GM19468 (cell line): Measurements from ENCODE around the gene HDAC4.

Experiments used
- ATAC-seq: cut with Tn5 transposase; IDR thresholded peaks from one replicate; pipeline ENCODE4 v1.9.1; 2021; ENCODE audit warnings: mild to moderate bottlenecking, moderate library complexity, moderate number of reproducible peaks; ENCODE audit not compliant: unreplicated experiment; ENCODE audit errors: extremely low read depth

The HDAC4 gene

GRCh38 chr2:239386001-239386670 lies 14.7 kb downstream of the HDAC4 start:
- no peak for ATAC-seq

DNA sequence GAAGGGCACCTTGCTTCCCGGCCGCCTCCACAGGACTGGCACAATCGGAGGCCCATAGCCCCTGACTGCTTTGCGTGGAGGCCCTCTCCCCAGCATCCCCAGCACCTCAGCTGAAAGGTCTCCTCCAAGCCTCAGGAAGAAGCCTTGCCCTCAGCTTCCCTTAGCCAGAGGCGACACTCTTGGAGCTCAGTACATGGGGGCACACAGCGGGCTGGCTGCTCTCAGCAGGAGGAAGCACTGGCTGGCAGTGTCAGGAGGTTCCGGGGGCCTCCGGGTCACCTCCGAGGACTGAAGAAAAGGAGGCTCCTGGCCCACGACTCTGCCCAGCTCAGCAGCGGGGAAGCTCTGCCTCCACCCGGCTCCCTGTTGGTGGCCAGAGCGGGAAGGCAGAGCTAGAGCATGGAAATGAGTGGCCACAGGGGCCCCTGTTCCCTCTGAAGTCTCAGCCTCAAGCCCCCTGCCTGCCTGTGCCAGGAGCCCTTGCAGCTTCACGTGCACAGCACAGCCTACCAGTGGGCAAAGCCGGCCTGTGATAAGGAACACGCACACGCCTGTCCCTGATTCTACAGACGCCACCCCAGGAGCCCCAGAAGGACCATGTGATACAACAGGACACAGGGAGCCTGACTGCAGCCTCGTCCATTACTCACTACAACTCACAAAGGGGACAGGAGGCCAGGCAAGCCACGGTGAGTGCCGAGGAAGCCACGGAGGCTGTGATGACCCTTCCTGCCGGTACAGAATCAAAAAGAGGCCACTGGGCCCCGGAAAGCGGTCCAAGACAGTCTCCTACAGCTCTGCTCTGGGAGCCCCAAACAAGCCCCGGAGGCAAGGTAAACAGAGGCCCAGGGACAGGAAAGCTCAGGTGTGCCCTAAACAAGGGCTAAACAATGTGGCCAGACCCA lies 15.5 kb downstream of the HDAC4 start:
- ATAC-seq: no peak

DNA sequence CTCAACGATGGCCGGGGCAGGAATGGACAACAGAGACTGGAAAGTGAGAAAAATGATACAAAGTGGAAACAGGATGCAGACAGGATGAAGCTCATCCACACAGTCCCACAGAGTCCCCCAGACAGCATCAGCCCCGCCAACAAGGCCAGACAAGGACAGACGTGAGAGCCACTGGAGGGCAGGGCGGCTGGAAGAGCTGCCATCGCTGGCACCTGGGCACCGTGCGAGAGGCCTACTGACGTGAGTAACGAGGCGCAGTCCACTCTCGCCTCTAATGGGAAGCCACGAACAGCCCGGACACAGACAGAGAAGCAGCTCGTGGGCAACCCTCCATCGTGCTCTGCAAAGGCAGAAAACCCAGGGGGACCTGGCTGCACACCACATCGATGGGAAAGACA lies 17.1 kb downstream of the HDAC4 start:
- ATAC-seq: no peak

DNA sequence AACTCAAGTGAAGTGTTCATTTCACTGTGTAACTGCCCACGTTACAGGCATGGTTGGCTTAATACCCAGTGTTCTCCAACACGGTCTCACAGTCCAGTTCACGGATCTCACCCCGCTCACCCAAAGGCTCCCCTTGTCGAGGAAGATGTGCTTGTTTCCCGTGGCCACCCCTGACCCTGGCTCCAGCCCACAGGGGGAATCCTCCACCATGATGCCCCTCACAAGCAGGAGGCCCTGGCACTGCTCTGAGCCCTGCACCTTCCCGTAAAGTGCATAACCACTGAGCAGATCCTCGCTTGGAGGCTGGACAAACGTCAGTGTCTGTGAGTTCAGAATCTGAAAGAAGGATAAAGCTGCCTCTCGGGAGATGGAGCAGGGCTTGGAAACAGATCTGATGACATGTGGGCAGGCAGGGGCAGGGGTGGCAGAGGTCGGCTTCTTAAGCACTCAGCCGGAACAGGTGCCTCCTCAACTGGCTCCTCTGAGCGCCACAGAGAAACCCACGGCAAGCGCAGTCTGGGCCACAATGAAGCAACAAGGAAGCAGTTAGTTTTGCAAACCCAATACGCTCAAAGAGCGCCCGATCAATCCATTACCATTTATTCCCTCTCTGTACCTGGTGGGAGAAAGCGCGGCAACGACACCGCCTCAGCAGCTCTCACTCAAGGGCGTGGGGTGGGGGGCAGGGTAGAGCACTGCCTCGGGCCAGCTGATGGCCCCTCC lies 17.6 kb downstream of the HDAC4 start:
- ATAC-seq: no peak

GRCh38 chr2:239382384-239382880 lies 18.4 kb downstream of the HDAC4 start:
- ATAC-seq: no peak

DNA sequence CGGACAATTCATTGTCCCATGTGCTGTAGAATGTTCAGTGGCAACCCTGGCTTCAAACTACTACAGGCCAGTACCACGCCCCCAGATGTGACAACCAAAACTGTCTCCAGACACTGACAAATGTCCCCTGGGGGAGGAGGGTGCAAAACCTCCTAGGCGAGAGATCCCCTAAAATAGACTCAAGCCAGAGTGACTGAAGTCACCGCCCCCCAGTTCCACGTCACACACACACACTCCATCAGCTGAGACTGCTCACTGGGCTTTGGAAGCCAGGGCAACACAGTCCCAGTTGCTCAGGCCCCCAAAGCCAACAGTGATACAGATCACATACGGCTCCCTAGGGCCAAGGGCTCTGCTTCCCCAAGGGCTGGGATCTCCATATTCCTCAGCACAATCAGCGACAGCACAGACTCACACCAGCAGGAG lies 19.1 kb downstream of the HDAC4 start:
- ATAC-seq: no peak

DNA sequence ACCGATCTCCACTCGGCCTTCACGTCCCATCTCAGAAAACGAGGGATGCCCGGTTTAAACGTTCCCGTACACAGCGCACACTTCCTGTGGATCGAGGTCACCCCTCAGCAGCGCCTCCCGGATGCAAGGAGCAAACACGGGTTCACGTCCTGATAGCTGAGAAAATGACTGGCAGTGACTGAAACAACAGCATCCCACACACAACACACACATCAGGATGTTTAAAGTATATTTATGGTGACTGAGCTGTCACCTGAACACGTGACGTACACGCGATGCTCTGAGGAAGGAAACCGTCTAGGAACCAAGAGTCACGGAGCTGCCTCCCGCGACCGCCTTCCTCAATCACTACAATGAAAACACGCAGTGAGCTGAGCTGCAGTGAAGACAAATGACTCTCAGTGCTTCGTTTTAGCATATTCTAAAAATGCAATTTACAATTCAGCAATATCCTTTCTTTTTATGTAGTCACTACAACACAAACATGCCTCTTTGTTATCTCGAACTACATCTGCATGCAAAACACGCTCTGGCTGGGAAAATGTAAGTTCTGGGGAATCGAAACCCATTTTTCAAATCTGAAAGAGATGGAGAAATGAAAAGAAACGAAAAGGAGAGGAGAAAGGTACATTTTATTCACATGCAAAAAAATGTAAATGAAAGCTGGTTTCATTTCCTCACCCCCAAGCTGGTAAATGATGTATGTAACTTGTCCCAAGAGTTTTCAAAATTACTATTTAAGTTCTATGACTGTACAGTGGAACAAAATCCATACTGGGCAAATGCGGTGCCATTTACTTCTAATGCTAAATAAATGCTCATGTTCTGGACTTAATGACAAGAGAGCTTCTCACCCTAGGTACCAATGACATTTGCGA lies 19.8 kb downstream of the HDAC4 start:
- no peak for ATAC-seq

GRCh38 chr2:239379641-239380170 lies 21.1 kb downstream of the HDAC4 start:
- ATAC-seq: no peak

DNA sequence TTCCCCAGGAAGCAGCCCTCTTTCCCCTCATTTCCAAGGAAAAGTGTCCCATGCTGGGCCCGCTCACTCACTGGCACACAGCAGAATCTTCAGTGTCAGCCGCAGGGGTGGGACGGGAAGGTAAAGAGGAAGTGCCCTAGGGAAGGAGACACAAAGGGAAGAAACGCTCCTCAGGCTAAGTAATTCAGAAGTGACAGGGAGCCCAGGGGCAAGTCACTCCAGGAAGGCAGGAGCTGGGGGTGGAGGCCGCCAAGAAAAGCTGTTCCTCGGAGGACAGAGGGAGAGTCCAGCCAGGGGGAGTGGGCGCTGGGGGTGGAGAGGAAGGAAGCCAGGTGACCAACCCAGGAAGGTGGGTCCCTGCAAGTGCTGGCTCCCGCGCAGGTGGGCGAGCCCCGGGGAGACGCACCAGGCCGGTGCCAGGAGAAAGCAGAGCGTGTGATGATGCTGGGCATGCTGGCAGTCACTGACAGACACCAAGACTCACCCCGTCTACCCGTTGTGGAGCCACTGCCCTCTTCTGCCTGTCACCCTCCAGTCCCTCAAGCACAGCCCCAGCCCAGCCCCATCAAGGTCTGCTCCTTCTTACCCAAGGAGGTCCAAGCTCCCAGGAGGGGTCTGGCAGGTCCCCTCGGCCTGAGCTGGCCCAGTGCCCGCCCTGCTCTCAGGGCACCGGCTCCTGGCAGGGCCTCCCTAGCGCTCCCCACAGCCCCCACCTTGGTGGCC lies 21.7 kb downstream of the HDAC4 start:
- no peak for ATAC-seq

- no peak for ATAC-seq
Measured at GRCh38 chr2:239378021-239378917, 22.6 kb downstream of the HDAC4 start.

- ATAC-seq: no peak
Measured at GRCh38 chr2:239377591-239377990, 23.2 kb downstream of the HDAC4 start.

DNA sequence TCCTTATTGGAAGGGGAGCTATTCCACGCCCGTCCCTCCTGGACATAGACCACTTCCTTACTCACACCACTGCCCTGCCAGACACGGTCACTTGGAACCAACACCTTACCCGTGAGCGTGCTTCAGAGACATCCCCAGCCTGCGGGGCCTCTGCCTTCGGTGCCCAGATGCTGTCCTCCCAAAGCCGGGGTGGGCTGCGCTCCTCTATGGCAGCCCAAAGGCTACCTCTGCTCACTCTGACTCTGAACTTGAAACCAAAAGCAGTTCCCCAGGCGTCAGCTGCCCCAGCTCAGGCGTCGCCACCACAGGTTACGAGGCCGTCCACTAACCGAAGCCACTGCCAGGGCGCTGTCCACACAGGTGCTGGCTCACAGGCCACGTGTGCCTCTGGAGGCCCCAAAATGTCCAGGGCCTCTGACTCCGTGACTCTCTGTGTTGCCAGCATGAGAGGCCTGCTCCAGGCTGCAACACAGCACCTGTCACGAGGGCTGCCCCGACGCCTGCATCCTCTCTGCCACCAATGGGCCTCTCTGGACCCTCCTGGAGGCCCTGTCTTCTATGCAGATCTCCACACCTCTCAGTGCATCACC lies 23.8 kb downstream of the HDAC4 start:
- no peak for ATAC-seq

DNA sequence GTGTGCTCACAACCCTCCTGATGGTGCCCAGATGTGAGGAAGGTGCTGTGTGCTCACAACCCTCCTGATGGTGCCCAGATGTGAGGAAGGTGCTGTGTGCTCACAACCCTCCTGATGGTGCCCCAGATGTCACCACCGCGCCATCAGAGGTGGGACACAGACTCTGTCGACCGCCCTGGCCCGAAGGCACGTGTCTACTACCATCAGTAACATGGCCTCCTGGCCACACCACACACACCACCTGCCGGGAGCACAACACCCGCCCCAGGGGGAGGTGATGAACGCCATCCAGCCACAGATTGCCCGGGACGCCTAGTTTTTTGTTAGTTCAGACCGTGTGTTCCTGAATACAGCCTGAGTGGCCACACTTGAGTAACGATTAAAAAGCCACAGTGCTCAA lies 24.5 kb downstream of the HDAC4 start:
- ATAC-seq: no peak

DNA sequence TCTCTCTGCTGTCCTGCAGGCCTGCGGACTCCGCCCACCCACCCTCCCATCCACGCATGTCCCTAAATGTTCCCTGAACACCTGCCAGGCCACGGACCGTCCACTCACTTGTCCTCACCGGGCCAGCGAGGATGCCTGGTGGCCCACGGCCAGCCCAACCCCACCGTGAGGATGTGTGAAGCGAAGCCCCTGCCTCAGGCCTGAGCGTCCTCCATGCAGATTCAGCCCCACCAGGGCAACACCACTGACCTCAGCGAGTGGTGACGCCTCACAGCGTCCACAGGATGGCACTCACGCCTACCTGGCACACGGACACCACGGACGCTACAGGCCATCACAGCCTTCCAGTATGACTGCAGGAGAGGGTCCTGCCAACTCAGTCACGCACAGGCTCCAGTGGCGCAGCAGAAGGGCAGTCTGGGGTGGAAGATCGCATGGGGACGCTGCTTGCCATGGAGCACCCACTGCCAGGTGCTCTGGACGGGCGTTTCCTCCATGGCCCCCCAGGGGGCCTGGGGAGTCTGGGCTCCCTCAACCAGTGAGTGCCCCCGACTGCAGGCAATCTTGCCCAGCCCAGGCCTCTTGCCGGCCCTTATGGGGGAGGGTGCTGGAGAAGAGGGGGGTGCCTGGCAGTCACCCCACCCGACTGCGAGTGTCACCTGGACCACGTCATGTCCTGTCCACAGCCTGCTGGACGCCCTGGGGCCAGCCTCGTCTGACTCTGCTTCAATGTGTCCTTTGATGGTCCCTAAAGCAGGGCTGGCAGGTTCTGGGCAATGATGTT lies 25.4 kb downstream of the HDAC4 start:
- ATAC-seq: no peak

DNA sequence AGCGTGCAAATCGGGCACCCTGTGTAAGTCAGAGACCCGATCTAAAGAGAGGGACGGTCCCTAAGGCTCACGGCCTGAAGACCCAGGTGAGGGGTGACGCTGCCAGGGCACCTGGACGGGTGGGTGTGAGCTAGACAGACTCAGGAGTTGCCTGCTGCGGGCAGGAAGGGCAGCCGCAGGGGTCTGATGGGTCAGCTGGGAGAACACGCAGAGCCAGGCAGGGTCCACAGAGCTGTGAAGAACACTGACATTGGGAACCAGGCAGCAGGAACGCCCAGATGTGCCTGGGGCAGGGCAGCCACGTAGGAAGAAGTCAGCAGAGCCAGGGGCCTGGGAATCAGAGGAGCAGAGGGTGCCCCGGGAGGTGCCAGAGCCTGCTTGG lies 25.9 kb downstream of the HDAC4 start:
- no peak for ATAC-seq

DNA sequence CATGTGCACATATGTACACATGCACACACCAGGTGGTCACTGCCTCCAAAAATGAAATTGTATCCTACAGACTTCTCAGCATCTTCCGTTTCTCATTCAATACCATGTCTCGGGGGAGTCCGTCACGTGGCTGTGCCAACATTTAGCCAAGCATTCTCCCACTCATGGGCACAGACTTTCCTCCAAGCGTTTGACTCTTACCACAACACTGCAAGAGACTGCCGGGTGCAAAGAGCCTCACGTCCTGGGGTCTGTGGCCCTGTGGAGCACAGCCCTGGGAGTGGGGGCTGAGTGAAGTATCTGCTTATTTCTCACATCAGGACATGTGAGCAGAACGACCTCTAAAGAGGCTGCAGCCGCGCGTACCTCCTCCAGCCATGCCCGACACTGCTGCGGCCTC lies 28.0 kb downstream of the HDAC4 start:
- no peak for ATAC-seq
